ENCODE data around the gene CACNA1B.

- no peak for TF ChIP-seq POLR2A (IDR thresholded peaks at IDR 0.05)
- TF ChIP-seq CTCF (IDR thresholded peaks at IDR 0.05), result no peak
- TF ChIP-seq POLR2AphosphoS5 (IDR thresholded peaks at IDR 0.05), result no peak
- TF ChIP-seq EP300 (IDR thresholded peaks at IDR 0.05), result no peak
Observed at GRCh38 chr9:138068601-138069035, 191.0 kb downstream of the CACNA1B start.
